Measurements from ENCODE around the gene GRIN2C.

GRIN2C gene

GRCh38 chr17:74864297-74864865 is 4.7 kb upstream of the GRIN2C start:
- no peak for DNase-seq (ENCODE audit: low read depth, low spot score)

- DNase-seq (ENCODE audit: low read depth, low spot score): no peak
These were observed 4.0 kb upstream of the GRIN2C start for GRCh38 chr17:74863420-74864296.

- DNase-seq (ENCODE audit: low read depth, low spot score): no peak
These were observed 3.2 kb upstream of the GRIN2C start for GRCh38 chr17:74862919-74863318.

- DNase-seq (ENCODE audit: low read depth, low spot score): no peak
These were observed 2.6 kb upstream of the GRIN2C start for GRCh38 chr17:74862108-74862901.

- no peak for DNase-seq (ENCODE audit: low read depth, low spot score)
These were observed 2.0 kb upstream of the GRIN2C start for GRCh38 chr17:74861662-74862107.

- no peak for DNase-seq (ENCODE audit: low read depth, low spot score)
These were observed 1.4 kb upstream of the GRIN2C start for GRCh38 chr17:74860872-74861661.

GRCh38 chr17:74860229-74860871 is 665 bp upstream of the GRIN2C start:
- no peak for DNase-seq (ENCODE audit: low read depth, low spot score)

- no peak for DNase-seq (ENCODE audit: low read depth, low spot score)
These were observed 820 bp downstream of the GRIN2C start for GRCh38 chr17:74858672-74859458.

GRCh38 chr17:74857191-74857590 is 2.5 kb downstream of the GRIN2C start:
- no peak for DNase-seq (ENCODE audit: low read depth, low spot score)

- DNase-seq (ENCODE audit: low read depth, low spot score): no peak
These were observed 3.6 kb downstream of the GRIN2C start for GRCh38 chr17:74856112-74856511.

GRCh38 chr17:74855323-74855722 is 4.4 kb downstream of the GRIN2C start:
- no peak for DNase-seq (ENCODE audit: low read depth, low spot score)

GRCh38 chr17:74854792-74855191 is 4.9 kb downstream of the GRIN2C start:
- DNase-seq (ENCODE audit: low read depth, low spot score): no peak

GRCh38 chr17:74853669-74854068 is 6.0 kb downstream of the GRIN2C start:
- DNase-seq (ENCODE audit: low read depth, low spot score): no peak

GRCh38 chr17:74853048-74853397 is 6.7 kb downstream of the GRIN2C start:
- DNase-seq (ENCODE audit: low read depth, low spot score): no peak

- no peak for DNase-seq (ENCODE audit: low read depth, low spot score)
These were observed 7.2 kb downstream of the GRIN2C start for GRCh38 chr17:74852237-74853047.

- no peak for DNase-seq (ENCODE audit: low read depth, low spot score)
These were observed 8.0 kb downstream of the GRIN2C start for GRCh38 chr17:74851612-74852236.

GRCh38 chr17:74850914-74851313 is 8.8 kb downstream of the GRIN2C start:
- DNase-seq (ENCODE audit: low read depth, low spot score): no peak

GRCh38 chr17:74850310-74850709 is 9.4 kb downstream of the GRIN2C start:
- no peak for DNase-seq (ENCODE audit: low read depth, low spot score)

All from brain pericyte (primary cell).